H1 (cell line): ENCODE measurements around the gene CCL8.

Experiments used
- GTF2F1 ChIP-seq: IDR thresholded peaks from 2 replicates; pipeline ENCODE4 v1.6.1; 2012; ENCODE audit warnings: low read depth, low read length, improper control_type of control experiment, borderline replicate concordance
- HDAC2 ChIP-seq, 2 experiments: fragments of 300-600 bp in 1 of 2; sonication (generic) in 1 of 2; IDR thresholded peaks; 2 replicates each; pipeline ENCODE4 v1.6.1; 2011 to 2012; ENCODE audit warnings: low read depth in 2 of 2, low read length in 2 of 2, mild to moderate bottlenecking in 2 of 2, moderate library complexity in 2 of 2, borderline replicate concordance in 1 of 2, inconsistent platforms in 1 of 2
- POLR2A ChIP-seq, 2 experiments: IDR thresholded peaks; 1 replicate in 1 of 2; 2 replicates in 1 of 2; pipeline ENCODE4 v1.6.1; 2011; ENCODE audit warnings: low read depth in 2 of 2, low read length in 2 of 2, mild to moderate bottlenecking in 2 of 2; ENCODE audit errors: control extremely low read depth in 1 of 2
- RAD21 ChIP-seq, 2 experiments: IDR thresholded peaks in 1 of 2; conservative IDR thresholded peaks in 1 of 2; 2 replicates each; pipeline ENCODE4 v1.6.1; 2011; ENCODE audit warnings: low read depth in 2 of 2, low read length in 2 of 2, improper control_type of control experiment in 1 of 2, inconsistent platforms in 1 of 2, mild to moderate bottlenecking in 1 of 2, moderate library complexity in 1 of 2
- SAP30 ChIP-seq: fragments of 300-600 bp; sonication (generic); IDR thresholded peaks from 2 replicates; pipeline ENCODE4 v1.7.1; 2012; ENCODE audit warnings: low read length, moderate library complexity, mild to moderate bottlenecking, inconsistent platforms; ENCODE audit not compliant: insufficient read depth, insufficient replicate concordance
- SIRT6 ChIP-seq: IDR thresholded peaks from one replicate; pipeline ENCODE4 v1.7.1; 2012; ENCODE audit warnings: low read length, inconsistent platforms
- TAF7 ChIP-seq: optimal IDR thresholded peaks from 2 replicates; pipeline ENCODE3; 2011; ENCODE audit warnings: low read depth, mild to moderate bottlenecking, inconsistent platforms, low read length, moderate library complexity, borderline replicate concordance
- USF2 ChIP-seq: IDR thresholded peaks from 2 replicates; pipeline ENCODE4 v1.6.1; 2011; ENCODE audit warnings: low read length, improper control_type of control experiment
- TF ChIP-seq, protein P1 (sequence below), 3 experiments: IDR thresholded peaks; 1 replicate in 2 of 3; 2 replicates in 1 of 3; pipeline versions ENCODE4 v1.5.1 to v1.6.1; 2011; ENCODE audit warnings: low read length in 3 of 3, mild to moderate bottlenecking in 3 of 3, inconsistent platforms in 2 of 3, low read depth in 1 of 3, moderate library complexity in 1 of 3; ENCODE audit not compliant: insufficient read depth in 1 of 3; ENCODE audit errors: control extremely low read depth in 1 of 3

DNA sequence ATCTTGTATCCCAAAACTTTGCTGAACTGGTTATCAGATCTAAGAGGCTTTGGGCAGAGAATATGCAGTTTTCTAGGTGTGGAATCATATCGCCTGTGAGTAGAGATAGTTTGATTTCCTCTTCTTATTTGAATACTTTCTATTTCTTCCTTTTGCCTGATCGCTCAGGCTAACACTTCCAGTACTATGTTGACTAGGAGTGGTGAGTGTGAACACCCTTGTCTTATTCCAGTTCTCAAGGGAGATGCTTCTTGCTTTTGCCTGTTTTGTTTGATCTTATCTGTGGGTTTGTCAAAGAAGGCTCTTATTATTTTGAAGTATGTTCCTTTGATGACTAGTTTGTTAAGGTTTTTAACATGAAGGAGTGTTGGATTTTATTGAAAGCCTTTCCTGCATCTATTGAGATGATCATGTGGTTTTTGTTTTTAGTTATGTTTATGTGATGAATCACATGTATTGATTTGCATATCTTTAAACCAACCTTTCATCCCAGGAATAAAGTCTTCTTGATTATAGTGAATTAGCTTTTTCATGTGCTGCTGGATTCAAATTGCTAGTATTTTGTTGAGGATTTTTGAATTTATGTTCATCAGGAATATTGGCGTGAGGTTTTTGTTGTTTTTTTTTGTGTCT is 20.0 kb downstream of the CCL8 start:
- TF ChIP-seq SIRT6 (no peak), POLR2A (IDR thresholded peaks at IDR 0.05; ENCODE audit: control extremely low read depth in 1 of 2, low read depth in 2 of 2, low read length in 2 of 2) (no peak), SAP30 (no peak), GTF2F1 (no peak), HDAC2 (IDR thresholded peaks at IDR 0.05; ENCODE audit: borderline replicate concordance in 1 of 2, low read depth in 2 of 2, low read length in 2 of 2) (no peak), TAF7 (no peak), RAD21 (IDR thresholded peaks at IDR 0.05 in 1 of 2, conservative IDR thresholded peaks at IDR 0.05 in 1 of 2; ENCODE audit: low read depth in 2 of 2, low read length in 2 of 2) (no peak), USF2 (no peak)
- TF ChIP-seq, protein P1, sequence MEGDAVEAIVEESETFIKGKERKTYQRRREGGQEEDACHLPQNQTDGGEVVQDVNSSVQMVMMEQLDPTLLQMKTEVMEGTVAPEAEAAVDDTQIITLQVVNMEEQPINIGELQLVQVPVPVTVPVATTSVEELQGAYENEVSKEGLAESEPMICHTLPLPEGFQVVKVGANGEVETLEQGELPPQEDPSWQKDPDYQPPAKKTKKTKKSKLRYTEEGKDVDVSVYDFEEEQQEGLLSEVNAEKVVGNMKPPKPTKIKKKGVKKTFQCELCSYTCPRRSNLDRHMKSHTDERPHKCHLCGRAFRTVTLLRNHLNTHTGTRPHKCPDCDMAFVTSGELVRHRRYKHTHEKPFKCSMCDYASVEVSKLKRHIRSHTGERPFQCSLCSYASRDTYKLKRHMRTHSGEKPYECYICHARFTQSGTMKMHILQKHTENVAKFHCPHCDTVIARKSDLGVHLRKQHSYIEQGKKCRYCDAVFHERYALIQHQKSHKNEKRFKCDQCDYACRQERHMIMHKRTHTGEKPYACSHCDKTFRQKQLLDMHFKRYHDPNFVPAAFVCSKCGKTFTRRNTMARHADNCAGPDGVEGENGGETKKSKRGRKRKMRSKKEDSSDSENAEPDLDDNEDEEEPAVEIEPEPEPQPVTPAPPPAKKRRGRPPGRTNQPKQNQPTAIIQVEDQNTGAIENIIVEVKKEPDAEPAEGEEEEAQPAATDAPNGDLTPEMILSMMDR (IDR thresholded peaks at IDR 0.05; ENCODE audit: control extremely low read depth in 1 of 3, insufficient read depth in 1 of 3, low read depth in 1 of 3, low read length in 3 of 3): no peak
